SK-N-MC (cell line): Measurements from ENCODE around the gene TTC24.

ENCODE experiments used
- EZH2 ChIP-seq: fragments of 200-600 bp; sonication (generic); IDR thresholded peaks from one replicate; pipeline ENCODE4 v1.6.1; 2017; ENCODE audit warnings: antibody characterized with exemption
- POLR2AphosphoS5 ChIP-seq: IDR thresholded peaks from 2 replicates; pipeline ENCODE4 v1.6.1; 2012; ENCODE audit warnings: mild to moderate bottlenecking, low read depth, low read length, borderline replicate concordance

DNA sequence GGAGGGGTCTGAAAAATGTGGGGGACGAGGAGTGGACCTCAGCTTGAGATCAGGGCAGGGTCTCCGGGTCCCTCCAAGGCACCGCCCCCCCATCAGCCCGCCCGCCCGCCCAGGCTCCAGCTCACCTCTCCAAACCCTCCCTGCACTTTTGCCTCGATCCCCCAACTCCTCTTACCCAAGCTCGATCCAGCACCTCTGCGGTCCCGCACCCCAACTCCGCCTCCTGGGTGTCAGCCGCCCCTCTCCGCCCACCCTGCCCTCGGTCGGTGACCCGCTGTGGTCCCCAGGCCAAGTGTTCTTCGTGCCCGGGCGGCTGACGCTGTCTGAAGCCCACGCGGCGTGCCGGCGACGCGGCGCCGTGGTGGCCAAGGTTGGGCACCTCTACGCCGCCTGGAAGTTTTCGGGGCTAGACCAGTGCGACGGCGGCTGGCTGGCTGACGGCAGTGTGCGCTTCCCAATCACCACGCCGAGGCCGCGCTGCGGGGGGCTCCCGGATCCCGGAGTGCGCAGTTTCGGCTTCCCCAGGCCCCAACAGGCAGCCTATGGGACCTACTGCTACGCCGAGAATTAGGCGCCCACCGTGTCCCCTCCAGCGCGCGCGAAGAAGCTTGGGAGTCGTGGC, 45.4 kb downstream of the TTC24 start:
- TF ChIP-seq EZH2 (no peak), POLR2AphosphoS5 (no peak)
